Hepatocyte (in vitro differentiated cells): ENCODE results near the gene BTRC. TPM values are rescaled to one million over a fixed set of nuclear protein-coding genes. Genes with fewer than 3 reads are reported as not detected.

Experiments used
- DNase-seq: peaks from one replicate; pipeline ENCODE4 v3.0.0-alpha.2; 2016; ENCODE audit warnings: low spot score
- H2AFZ ChIP-seq: fragments of 200-600 bp; sonication (generic); 2 replicates; pipeline ENCODE4 v1.6.0; 2016; ENCODE audit warnings: antibody characterized with exemption, mild to moderate bottlenecking
- H3K27ac ChIP-seq: fragments of 200-600 bp; sonication (generic); 2 replicates; pipeline ENCODE4 v1.5.1; 2016; ENCODE audit warnings: mild to moderate bottlenecking
- H3K27me3 ChIP-seq: fragments of 200-600 bp; sonication (generic); 2 replicates; pipeline ENCODE4 v1.6.1; 2016
- H3K36me3 ChIP-seq: fragments of 200-600 bp; sonication (generic); replicated peaks from 2 replicates; pipeline ENCODE4 v1.5.1; 2016; ENCODE audit warnings: low read depth; ENCODE audit not compliant: insufficient read depth
- H3K4me1 ChIP-seq: fragments of 200-600 bp; sonication (generic); 2 replicates; pipeline ENCODE4 v1.5.1; 2016; ENCODE audit warnings: mild to moderate bottlenecking, moderate library complexity; ENCODE audit not compliant: insufficient read depth
- H3K4me2 ChIP-seq: fragments of 200-600 bp; sonication (generic); 2 replicates; pipeline ENCODE4 v1.6.0; 2016
- H3K4me3 ChIP-seq: fragments of 200-600 bp; sonication (generic); 2 replicates; pipeline ENCODE4 v1.5.1; 2016; ENCODE audit warnings: mild to moderate bottlenecking
- H3K79me2 ChIP-seq: fragments of 200-600 bp; sonication (generic); 2 replicates; pipeline ENCODE4 v1.6.0; 2017; ENCODE audit warnings: mild to moderate bottlenecking
- H3K9me2 ChIP-seq: fragments of 200-600 bp; sonication (generic); replicated peaks from 2 replicates; pipeline ENCODE4 v1.6.0; 2017; ENCODE audit warnings: mild to moderate bottlenecking; ENCODE audit not compliant: insufficient read depth
- H3K9me3 ChIP-seq: fragments of 200-600 bp; sonication (generic); 2 replicates; pipeline ENCODE4 v1.5.1; 2016; ENCODE audit warnings: low read depth, mild to moderate bottlenecking
- H4K20me1 ChIP-seq: fragments of 200-600 bp; sonication (generic); 2 replicates; pipeline ENCODE4 v1.6.0; 2016; ENCODE audit warnings: mild to moderate bottlenecking; ENCODE audit not compliant: insufficient read depth, poor library complexity, severe bottlenecking
- CTCF ChIP-seq: fragments of 200-600 bp; sonication (generic); IDR thresholded peaks from 2 replicates; pipeline ENCODE4 v1.5.1; 2016; ENCODE audit warnings: antibody characterized with exemption, mild to moderate bottlenecking; ENCODE audit not compliant: poor library complexity
- EZH2 ChIP-seq: fragments of 200-600 bp; sonication (generic); IDR thresholded peaks from 2 replicates; pipeline ENCODE4 v1.6.1; 2016; ENCODE audit warnings: antibody characterized with exemption, mild to moderate bottlenecking, borderline replicate concordance
- EZH2phosphoT487 ChIP-seq: fragments of 200-600 bp; sonication (generic); IDR thresholded peaks from one replicate; pipeline ENCODE4 v1.6.1; 2018; ENCODE audit warnings: antibody characterized with exemption, mild to moderate bottlenecking, low read depth, moderate library complexity; ENCODE audit not compliant: unreplicated experiment, severe bottlenecking
- WGBS: methylation state at CpG from one replicate; pipeline ENCODE4 v1.1.6; 2016; ENCODE audit warnings: low lambda C conversion rate; ENCODE audit errors: missing lambda C conversion rate; 5-methylcytosine and 5-hydroxymethylcytosine counted together
- polyA plus RNA-seq: library from polyadenylated mRNA; unstranded; fragments of >200 nt; fragmentation: Nextera tagmentation; extraction: Ambion mirVana; gene quantifications from 2 replicates; pipeline ENCODE4 v1.2.1, GENCODE V29; 2016
- total RNA-seq: library from RNA; depleted of rRNA; stranded (reverse); fragments of >200 nt; gene quantifications from 2 replicates; pipeline ENCODE4 v1.2.3, GENCODE V29; 2014

BTRC gene
- total and polyA plus RNA-seq, 2 experiments from 2014 or later: 14.5 to 24.3 TPM

- H3K4me2 ChIP-seq: no peak overlapping the region
- no peaks in the 10 kb centered on the region for H3K36me3 ChIP-seq
- H3K4me1 ChIP-seq: no peaks in the 10 kb centered on the region
- H3K4me3 ChIP-seq: no peak overlapping the region
- no peak overlapping the region for H3K27ac ChIP-seq
- no peaks in the 10 kb centered on the region for H3K79me2 ChIP-seq
- no peaks in the 10 kb centered on the region for H3K9me3 ChIP-seq
- no peaks in the 10 kb centered on the region for H3K27me3 ChIP-seq
- H3K9me2 ChIP-seq: no peaks in the 10 kb centered on the region
- TF ChIP-seq EZH2phosphoT487 (no peak), EZH2 (no peak), CTCF (no peak)
- no peaks in the 10 kb centered on the region for H4K20me1 ChIP-seq
- WGBS: 66% methylated on average over 2 of the region's 2 CpGs
- DNase-seq: no peak
- no peak overlapping the region for H2AFZ ChIP-seq
These were observed 110.6 kb downstream of the BTRC start for GRCh38 chr10:101464599-101464998.

- Histone ChIP-seq H3K4me2 (no peak overlapping the region), H3K27me3 (no peaks in the 10 kb centered on the region), H3K27ac (no peak overlapping the region), H3K9me3 (no peaks in the 10 kb centered on the region), H4K20me1 (no peaks in the 10 kb centered on the region), H3K4me1 (no peaks in the 10 kb centered on the region), H3K4me3 (no peak overlapping the region), H3K79me2 (no peaks in the 10 kb centered on the region), H3K9me2 (no peaks in the 10 kb centered on the region), H2AFZ (no peak overlapping the region), H3K36me3 (no peaks in the 10 kb centered on the region)
- no peak for TF ChIP-seq EZH2
- no peak for TF ChIP-seq CTCF
- no peak for TF ChIP-seq EZH2phosphoT487
- no peak for DNase-seq
- whole genome bisulfite sequencing: 50% methylated on average over 5 of the region's 5 CpGs
These were observed 112.3 kb downstream of the BTRC start for GRCh38 chr10:101466016-101466912.

- no peaks in the 10 kb centered on the region for H3K36me3 ChIP-seq
- H3K9me3 ChIP-seq: no peaks in the 10 kb centered on the region
- TF ChIP-seq EZH2phosphoT487 (no peak), EZH2 (no peak), CTCF (peak; percentile 80)
- H2AFZ ChIP-seq: no peak overlapping the region
- no peaks in the 10 kb centered on the region for H3K4me1 ChIP-seq
- no peaks in the 10 kb centered on the region for H3K27me3 ChIP-seq
- H3K79me2 ChIP-seq: no peaks in the 10 kb centered on the region
- no peak overlapping the region for H3K4me3 ChIP-seq
- H3K27ac ChIP-seq: no peak overlapping the region
- H4K20me1 ChIP-seq: no peaks in the 10 kb centered on the region
- H3K9me2 ChIP-seq: no peaks in the 10 kb centered on the region
- H3K4me2 ChIP-seq: no peak overlapping the region
- peak; percentile 79 for DNase-seq
- WGBS: 0% methylated on average over 3 of the region's 3 CpGs
These were observed 113.4 kb downstream of the BTRC start for GRCh38 chr10:101467286-101467770.
